ENCODE data around the gene BIRC2. TPM values are rescaled to one million over a fixed set of nuclear protein-coding genes. Genes with fewer than 3 reads are reported as not detected.

Gene BIRC2
- 27.4 and 44.7 TPM in 2 replicates for total RNA-seq

DNA sequence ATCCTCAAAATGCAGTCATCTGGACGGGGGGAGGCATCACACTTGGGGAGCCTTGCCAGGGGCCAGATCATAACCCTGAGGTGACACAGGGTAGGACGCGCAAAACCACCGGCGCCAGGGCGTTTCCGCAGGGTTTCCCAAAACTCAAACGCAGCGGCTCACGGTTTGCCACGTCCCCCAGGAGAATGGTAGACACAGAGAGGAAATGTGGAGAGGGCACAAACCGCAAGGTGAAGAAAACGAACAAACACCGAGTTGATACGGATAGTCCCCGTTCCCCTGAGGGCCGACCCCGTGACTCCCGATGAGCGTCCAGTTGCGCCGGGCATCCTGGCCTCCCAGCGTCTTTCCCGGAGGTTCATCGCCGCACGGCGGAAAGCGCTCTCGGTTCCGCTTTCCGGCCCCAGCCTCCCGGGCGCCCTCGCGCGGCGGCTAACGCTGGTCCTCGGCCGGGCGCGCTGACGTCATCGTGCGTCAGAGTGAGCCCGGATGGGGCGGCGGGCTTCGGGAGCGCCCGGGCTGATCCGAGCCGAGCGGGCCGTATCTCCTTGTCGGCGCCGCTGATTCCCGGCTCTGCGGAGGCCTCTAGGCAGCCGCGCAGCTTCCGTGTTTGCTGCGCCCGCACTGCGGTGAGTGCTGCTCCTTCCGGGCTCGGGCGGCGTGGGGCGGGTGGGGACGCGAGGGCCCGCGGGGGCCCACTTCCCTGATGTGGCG is at the start of gene BIRC2:
TSS of gene BIRC2 (plus strand) at position 467 of the 714 bp plus-strand sequence. CDS start 2,641 bp downstream, outside the sequence.

DNA sequence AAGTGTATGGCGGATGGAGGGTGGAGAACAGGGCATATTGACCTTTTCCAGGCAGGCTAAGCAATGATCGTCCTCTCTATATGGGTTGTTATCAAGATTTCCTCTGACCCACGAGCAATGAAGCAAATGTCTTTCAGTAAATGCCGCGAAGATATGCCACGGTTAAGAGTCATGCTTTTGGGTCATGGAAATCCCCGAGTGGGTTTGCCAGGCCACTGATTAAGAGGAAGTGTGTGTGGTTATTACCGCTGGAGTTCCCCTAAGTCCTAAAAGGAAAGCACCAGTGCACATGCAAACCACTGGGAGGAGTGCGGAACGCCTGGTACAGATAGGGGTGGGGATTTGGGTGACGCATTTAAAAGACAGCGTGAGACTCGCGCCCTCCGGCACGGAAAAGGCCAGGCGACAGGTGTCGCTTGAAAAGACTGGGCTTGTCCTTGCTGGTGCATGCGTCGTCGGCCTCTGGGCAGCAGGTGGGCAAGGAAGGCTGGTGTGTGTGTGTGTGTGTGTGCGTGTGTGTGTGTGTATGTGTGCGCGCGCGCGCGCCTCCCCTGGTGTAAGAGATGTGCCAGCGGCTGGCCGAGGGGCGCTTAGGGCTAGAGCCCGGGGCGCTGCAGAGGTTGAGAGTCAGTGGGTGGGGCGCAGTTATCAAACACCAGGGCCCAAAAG is 29.8 kb upstream of the BIRC2 start, which contains the start of gene BIRC3:
TSS of gene BIRC3 (plus strand) at position 386 of the 669 bp plus-strand sequence. CDS start 7,026 bp downstream, outside the sequence.

Other genes starting within 250 kb of the BIRC2 start
- 87.2 and 96.6 TPM in 2 replicates for gene YAP1, start 236.8 kb upstream of the BIRC2 start, total RNA-seq
- under 0.01 and 0.81 TPM in 2 replicates for gene BIRC3, start 29.7 kb upstream of the BIRC2 start, total RNA-seq
- 108 and 131 TPM in 2 replicates for gene TMEM123, start 105.6 kb downstream of the BIRC2 start, total RNA-seq
- not detected in 2 replicates for gene MMP7, start 183.5 kb downstream of the BIRC2 start, total RNA-seq